ENCODE data around the gene RUNX1. TPM values are rescaled to one million over a fixed set of nuclear protein-coding genes. Genes with fewer than 3 reads are reported as not detected.

RUNX1 gene
- total and polyA plus RNA-seq, 7 experiments from 2014 or later, result 27.9 to 154 (median 85.1) TPM

- Mint-ChIP-seq H3K36me3 (peaks cover 5 to 63% (median 36%) of the 10 kb centered on the region in 5 donors), H3K27ac (peak overlapping the region in 8 of 9 donors; percentile 1 to 91 (median 75)), H3K27me3 (no peaks in the 10 kb centered on the region), H3K4me1 (peaks cover 24 to 60% (median 53%) of the 10 kb centered on the region in 7 donors), H3K9me3 (peaks cover 0 to 7% (median 0%) of the 10 kb centered on the region in 11 donors), H3K4me3 (no peak overlapping the region)
- ChIA-PET CTCF (interaction anchor here (0.7 to 1.0 kb wide), 3 partner anchors 596 to 1236 kb away, joined by 3 to 4 read pairs (median 3); no protein-coding TSS in a partner anchor), POLR2A (no interaction called here)
- no peak overlapping the region for H3K27ac ChIP-seq (ENCODE audit: low read depth, low read length)
- peaks cover 5 to 46% (median 9%) of the 10 kb centered on the region in 3 experiments for H3K36me3 ChIP-seq (ENCODE audit: control insufficient read depth in 2 of 3, insufficient read depth in 3 of 3, low read length in 3 of 3)
- ATAC-seq (no peak), DNase-seq (no peak)
- H3K4me3 ChIP-seq (ENCODE audit: low read length), result no peak overlapping the region
- H3K9me3 ChIP-seq (ENCODE audit: control insufficient read depth in 2 of 3, low read length in 3 of 3), result no peaks in the 10 kb centered on the region
- H3K4me1 ChIP-seq (ENCODE audit: control insufficient read depth in 2 of 2, insufficient read depth in 2 of 2, low read length in 2 of 2), result peaks cover 6 to 14% of the 10 kb centered on the region in 2 donors
- intact Hi-C loops (cut with micrococcal nuclease), result loop anchor here (5.0 to 10.0 kb wide), 2 partner anchors 83 to 181 kb away; no protein-coding TSS in a partner anchor
- no peaks in the 10 kb centered on the region for H3K27me3 ChIP-seq (ENCODE audit: control insufficient read depth in 2 of 2, insufficient read depth in 2 of 2, low read length in 2 of 2)
These were observed 245.2 kb downstream of the RUNX1 start for GRCh38 chr21:34803782-34804370.

GRCh38 chr21:34802180-34802899 lies 246.8 kb downstream of the RUNX1 start:
- Mint-ChIP-seq H3K4me1 (peaks cover 19 to 48% (median 38%) of the 10 kb centered on the region in 7 donors), H3K9me3 (peaks cover 0 to 7% (median 0%) of the 10 kb centered on the region in 11 donors), H3K27ac (peak overlapping the region in 8 of 9 donors; percentile 22 to 84 (median 68)), H3K36me3 (peaks cover 12 to 58% (median 39%) of the 10 kb centered on the region in 5 donors), H3K4me3 (no peak overlapping the region), H3K27me3 (no peaks in the 10 kb centered on the region)
- no peaks in the 10 kb centered on the region for H3K4me1 ChIP-seq (ENCODE audit: control insufficient read depth in 2 of 2, insufficient read depth in 2 of 2, low read length in 2 of 2)
- CTCF ChIA-PET, result no interaction called here
- intact Hi-C loops (cut with micrococcal nuclease), result loop anchor here (5.0 to 10.0 kb wide), 2 partner anchors 85 to 182 kb away; no protein-coding TSS in a partner anchor
- POLR2A ChIA-PET, result no interaction called here
- H3K4me3 ChIP-seq (ENCODE audit: low read length), result no peak overlapping the region
- H3K27ac ChIP-seq (ENCODE audit: low read depth, low read length), result no peak overlapping the region
- no peaks in the 10 kb centered on the region for H3K9me3 ChIP-seq (ENCODE audit: control insufficient read depth in 2 of 3, low read length in 3 of 3)
- DNase-seq, result no peak
- H3K27me3 ChIP-seq (ENCODE audit: control insufficient read depth in 2 of 2, insufficient read depth in 2 of 2, low read length in 2 of 2), result no peaks in the 10 kb centered on the region
- peaks cover 5 to 50% (median 14%) of the 10 kb centered on the region in 3 experiments for H3K36me3 ChIP-seq (ENCODE audit: control insufficient read depth in 2 of 3, insufficient read depth in 3 of 3, low read length in 3 of 3)
- no peak for ATAC-seq

GRCh38 chr21:34801519-34802132 lies 247.5 kb downstream of the RUNX1 start:
- ChIA-PET CTCF (no interaction called here), POLR2A (no interaction called here)
- H3K27ac Mint-ChIP-seq, result peak overlapping the region in 8 of 9 donors; percentile 22 to 84 (median 68)
- no peak overlapping the region for H3K4me3 Mint-ChIP-seq
- intact Hi-C loops (cut with micrococcal nuclease), result loop anchor here (1.0 to 10.0 kb wide), 5 partner anchors 86 to 1039 kb away; no protein-coding TSS in a partner anchor
- no peaks in the 10 kb centered on the region for H3K4me1 ChIP-seq (ENCODE audit: control insufficient read depth in 2 of 2, insufficient read depth in 2 of 2, low read length in 2 of 2)
- DNase-seq (no peak), ATAC-seq (peak; percentile 48)
- no peaks in the 10 kb centered on the region for H3K27me3 ChIP-seq (ENCODE audit: control insufficient read depth in 2 of 2, insufficient read depth in 2 of 2, low read length in 2 of 2)
- peaks cover 5 to 56% (median 18%) of the 10 kb centered on the region in 3 experiments for H3K36me3 ChIP-seq (ENCODE audit: control insufficient read depth in 2 of 3, insufficient read depth in 3 of 3, low read length in 3 of 3)
- H3K4me3 ChIP-seq (ENCODE audit: low read length), result no peak overlapping the region
- peaks cover 16 to 59% (median 36%) of the 10 kb centered on the region in 5 donors for H3K36me3 Mint-ChIP-seq
- no peaks in the 10 kb centered on the region for H3K27me3 Mint-ChIP-seq
- no peak overlapping the region for H3K27ac ChIP-seq (ENCODE audit: low read depth, low read length)
- H3K9me3 Mint-ChIP-seq, result peaks cover 0 to 3% (median 0%) of the 10 kb centered on the region in 11 donors
- H3K4me1 Mint-ChIP-seq, result peaks cover 18 to 44% (median 32%) of the 10 kb centered on the region in 7 donors
- no peaks in the 10 kb centered on the region for H3K9me3 ChIP-seq (ENCODE audit: control insufficient read depth in 2 of 3, low read length in 3 of 3)

- H3K4me3 ChIP-seq (ENCODE audit: low read length), result no peak overlapping the region
- no peaks in the 10 kb centered on the region for H3K4me1 ChIP-seq (ENCODE audit: control insufficient read depth in 2 of 2, insufficient read depth in 2 of 2, low read length in 2 of 2)
- H3K9me3 Mint-ChIP-seq, result no peaks in the 10 kb centered on the region
- no peaks in the 10 kb centered on the region for H3K27me3 Mint-ChIP-seq
- peak overlapping the region in 7 of 9 donors; percentile 28 to 81 (median 53) for H3K27ac Mint-ChIP-seq
- intact Hi-C loops (cut with micrococcal nuclease), result loop anchor here (1.0 to 10.0 kb wide), 5 partner anchors 86 to 1039 kb away; no protein-coding TSS in a partner anchor
- no peak overlapping the region for H3K27ac ChIP-seq (ENCODE audit: low read depth, low read length)
- H3K36me3 ChIP-seq (ENCODE audit: control insufficient read depth in 2 of 3, insufficient read depth in 3 of 3, low read length in 3 of 3), result peaks cover 10 to 63% (median 20%) of the 10 kb centered on the region in 3 experiments
- H3K4me1 Mint-ChIP-seq, result peaks cover 15 to 38% (median 25%) of the 10 kb centered on the region in 7 donors
- DNase-seq (no peak), ATAC-seq (peak; percentile 76)
- H3K4me3 Mint-ChIP-seq, result no peak overlapping the region
- no peaks in the 10 kb centered on the region for H3K27me3 ChIP-seq (ENCODE audit: control insufficient read depth in 2 of 2, insufficient read depth in 2 of 2, low read length in 2 of 2)
- H3K36me3 Mint-ChIP-seq, result peaks cover 16 to 61% (median 36%) of the 10 kb centered on the region in 5 donors
- CTCF ChIA-PET, result no interaction called here
- no peaks in the 10 kb centered on the region for H3K9me3 ChIP-seq (ENCODE audit: control insufficient read depth in 2 of 3, low read length in 3 of 3)
- POLR2A ChIA-PET, result no interaction called here
These were observed 248.1 kb downstream of the RUNX1 start for GRCh38 chr21:34800797-34801518.

- Mint-ChIP-seq H3K36me3 (peaks cover 16 to 67% (median 43%) of the 10 kb centered on the region in 5 donors), H3K9me3 (no peaks in the 10 kb centered on the region), H3K4me3 (no peak overlapping the region), H3K27me3 (no peaks in the 10 kb centered on the region), H3K4me1 (peaks cover 3 to 20% (median 12%) of the 10 kb centered on the region in 7 donors), H3K27ac (peak overlapping the region in 5 of 9 donors; percentile 48 to 81 (median 66))
- ATAC-seq (no peak), DNase-seq (no peak)
- H3K27ac ChIP-seq (ENCODE audit: low read depth, low read length), result no peak overlapping the region
- H3K27me3 ChIP-seq (ENCODE audit: control insufficient read depth in 2 of 2, insufficient read depth in 2 of 2, low read length in 2 of 2), result no peaks in the 10 kb centered on the region
- no peak overlapping the region for H3K4me3 ChIP-seq (ENCODE audit: low read length)
- H3K36me3 ChIP-seq (ENCODE audit: control insufficient read depth in 2 of 3, insufficient read depth in 3 of 3, low read length in 3 of 3), result peaks cover 14 to 81% (median 31%) of the 10 kb centered on the region in 3 experiments
- ChIA-PET POLR2A (no interaction called here), CTCF (no interaction called here)
- H3K4me1 ChIP-seq (ENCODE audit: control insufficient read depth in 2 of 2, insufficient read depth in 2 of 2, low read length in 2 of 2), result no peaks in the 10 kb centered on the region
- intact Hi-C loops (cut with micrococcal nuclease), result no loop called here
- no peaks in the 10 kb centered on the region for H3K9me3 ChIP-seq (ENCODE audit: control insufficient read depth in 2 of 3, low read length in 3 of 3)
These were observed 250.0 kb downstream of the RUNX1 start for GRCh38 chr21:34799092-34799491.

All from naive thymus-derived CD4-positive, alpha-beta T cell (primary cell).